HK-2 (cell line): ENCODE data around the gene RBM26.
"Not testable (repeated sequence)": the region's sequence is repeated elsewhere in the genome, so short reads cannot be mapped to it uniquely, and the experiment has no call there.

Experiments
- DNase-seq: peaks from one replicate; pipeline ENCODE4 v3.0.0-alpha.2; 2018; ENCODE audit not compliant: unreplicated experiment

The RBM26 gene

GRCh38 chr13:79387853-79388252 is 18.2 kb downstream of the RBM26 start:
- DNase-seq, result no peak

GRCh38 chr13:79386125-79386826 is 19.8 kb downstream of the RBM26 start:
- no peak for DNase-seq

- DNase-seq, result no peak
Observed at GRCh38 chr13:79385694-79386093, 20.4 kb downstream of the RBM26 start.

DNA sequence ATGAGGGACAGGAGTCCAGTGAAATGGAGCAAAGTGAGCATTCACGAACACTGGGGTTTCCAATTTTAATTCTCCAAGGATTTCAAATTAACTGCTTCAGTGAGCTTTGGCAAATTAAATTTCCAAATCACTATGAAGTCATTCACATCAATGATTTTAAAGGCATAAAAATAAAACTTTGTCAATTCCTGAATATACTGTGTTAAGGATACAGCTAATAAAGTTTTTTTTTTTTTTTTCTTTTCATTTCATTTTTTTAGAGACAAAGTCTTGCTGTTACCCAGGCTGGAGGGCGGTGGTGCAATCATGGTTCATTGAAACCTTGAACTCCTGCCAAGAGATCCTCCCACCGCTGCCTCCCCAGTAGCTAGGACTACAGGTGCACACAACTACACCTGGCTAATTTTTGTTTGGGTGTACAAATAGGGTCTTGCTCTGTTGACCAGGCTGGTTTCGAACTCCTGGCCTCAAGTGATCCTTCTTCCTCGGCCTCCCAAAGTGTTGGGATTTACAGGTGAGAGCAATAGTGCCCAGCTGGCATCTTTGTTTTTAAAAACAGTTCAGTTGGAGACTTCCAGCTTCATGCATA is 21.9 kb downstream of the RBM26 start:
- DNase-seq, result no peak

DNA sequence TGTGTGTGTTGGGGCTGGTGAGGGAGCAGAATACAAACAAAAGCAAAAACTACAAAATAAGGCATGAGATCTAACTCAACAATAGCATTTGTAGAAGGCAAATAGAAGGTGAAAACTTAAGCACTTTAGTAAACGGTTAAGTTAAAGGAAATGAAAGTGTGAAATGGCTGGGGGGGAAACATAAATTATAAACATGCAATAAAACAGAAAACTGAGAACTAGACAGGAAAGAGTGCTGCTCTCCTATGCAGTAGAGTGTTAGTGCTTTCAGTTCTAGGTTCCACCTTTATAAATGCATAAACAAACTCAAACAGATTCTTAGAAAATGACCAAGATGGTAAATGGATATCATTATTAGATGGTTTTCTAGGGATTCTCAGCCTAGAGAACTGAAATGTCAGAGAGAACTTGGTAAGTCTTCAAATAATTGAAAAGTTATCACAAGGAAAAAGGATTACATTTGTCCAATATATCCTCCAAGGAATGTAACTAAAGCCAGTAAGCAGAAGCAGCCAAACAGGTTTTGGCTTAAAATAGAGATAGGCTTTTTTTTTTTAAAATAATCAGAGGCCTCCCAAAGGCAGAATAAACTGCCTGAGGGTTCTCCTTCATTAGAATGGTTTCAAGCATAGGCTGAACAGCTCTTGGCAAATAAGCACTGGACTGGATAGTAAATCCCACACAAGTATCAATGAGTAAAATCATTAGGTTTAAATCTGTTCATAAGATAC is 23.3 kb downstream of the RBM26 start:
- no peak for DNase-seq

GRCh38 chr13:79380997-79381396 is 25.1 kb downstream of the RBM26 start:
- no peak for DNase-seq

DNA sequence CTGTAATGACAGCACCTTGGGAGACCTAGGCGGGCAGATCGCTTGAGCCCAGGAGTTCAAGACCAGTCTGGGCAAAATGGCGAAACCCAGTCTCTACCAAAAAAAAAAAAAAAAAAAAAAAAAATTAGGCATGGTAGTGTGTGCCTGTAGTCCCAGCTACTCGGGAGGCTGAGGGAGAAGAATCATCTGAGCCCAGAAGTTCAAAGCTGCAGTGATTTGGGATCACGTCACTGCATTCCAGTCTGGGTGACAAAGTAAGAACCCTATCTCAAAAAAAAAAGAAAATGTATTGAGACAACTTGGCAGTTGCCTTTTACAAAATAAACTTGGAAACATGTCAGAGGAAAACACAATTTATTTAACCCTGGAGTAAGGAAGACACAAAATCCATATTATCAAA is 26.8 kb downstream of the RBM26 start:
- no peak for DNase-seq

- no peak for DNase-seq
Observed at GRCh38 chr13:79376843-79377242, 29.2 kb downstream of the RBM26 start.

GRCh38 chr13:79374578-79374977 is 31.5 kb downstream of the RBM26 start:
- no peak for DNase-seq

DNA sequence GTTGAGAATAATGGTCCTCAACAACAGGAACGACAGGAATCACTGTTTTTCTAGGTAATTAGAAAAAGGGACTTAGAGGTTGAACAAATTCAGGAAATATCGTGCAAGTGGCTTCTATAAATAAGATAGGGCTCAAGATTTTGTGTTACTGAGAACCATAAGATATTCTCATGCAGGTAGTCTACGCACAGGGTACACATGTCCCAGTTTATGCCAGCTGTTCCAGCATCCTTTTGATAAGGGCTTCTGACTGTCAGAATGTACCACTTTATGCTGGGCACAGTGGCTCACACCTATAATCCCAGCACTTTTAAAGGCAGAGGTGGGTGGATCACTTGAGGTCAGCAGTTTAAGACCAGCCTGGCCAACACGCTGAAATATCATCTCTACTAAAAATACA is 32.1 kb downstream of the RBM26 start:
- no peak for DNase-seq

DNA sequence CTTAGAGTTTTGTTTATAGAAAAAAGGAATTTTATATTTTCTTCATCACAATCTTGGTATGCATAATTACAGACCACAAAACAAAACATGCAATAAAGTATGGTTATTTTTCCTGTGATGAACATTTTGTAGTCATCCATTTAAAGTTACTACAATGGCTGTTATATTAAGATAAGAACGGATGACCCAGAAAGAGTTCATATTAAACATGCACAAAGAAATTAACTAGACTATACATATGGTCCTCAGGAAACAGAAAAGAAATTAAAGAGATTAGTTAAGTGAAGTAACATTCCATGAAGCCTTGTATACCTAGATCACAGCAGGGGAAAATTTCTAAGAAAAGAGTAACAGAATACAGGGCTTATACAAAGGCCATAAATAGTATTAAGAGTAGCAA is 36.8 kb downstream of the RBM26 start:
- DNase-seq, result no peak

DNA sequence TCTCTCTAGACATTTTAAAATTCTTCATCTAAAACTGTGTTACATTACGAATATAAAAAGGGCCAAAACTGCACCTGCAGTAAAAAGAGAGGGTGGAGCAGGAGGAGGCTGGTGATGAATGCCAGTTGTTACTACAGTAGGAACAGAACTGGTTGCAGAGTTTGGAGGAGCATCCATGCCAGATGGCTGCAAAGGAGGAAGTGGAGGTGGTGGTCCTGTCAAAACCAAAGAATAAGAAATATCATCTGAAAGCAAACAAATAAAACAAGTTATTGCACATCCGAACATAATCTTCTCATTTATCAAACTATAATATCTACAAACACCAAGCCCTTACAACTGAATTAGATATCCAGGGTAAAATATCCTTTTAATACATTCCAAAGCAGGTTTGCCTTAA is 40.1 kb downstream of the RBM26 start:
- DNase-seq, result no peak

DNA sequence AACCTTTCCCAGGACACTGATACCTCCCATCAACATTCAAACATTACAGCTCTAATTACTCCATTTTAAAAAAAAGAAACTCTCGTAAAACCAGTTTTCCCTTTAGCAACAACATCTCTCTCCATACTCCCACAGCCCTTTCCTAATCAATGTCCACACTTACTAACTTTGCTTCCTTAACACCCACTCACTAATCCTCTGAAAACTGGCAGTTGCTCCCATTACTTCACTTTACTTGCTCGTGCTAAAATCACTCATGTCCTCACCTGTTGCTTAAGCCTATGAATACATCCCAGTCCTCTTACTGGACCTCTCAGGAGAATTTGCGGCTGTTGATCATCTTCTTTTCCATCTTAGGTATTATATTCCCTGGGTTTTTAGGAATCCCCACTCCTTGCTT is 44.8 kb downstream of the RBM26 start:
- DNase-seq, result no peak

GRCh38 chr13:79360095-79360494 is 46.0 kb downstream of the RBM26 start:
- no peak for DNase-seq

GRCh38 chr13:79359064-79359463 is 47.0 kb downstream of the RBM26 start:
- DNase-seq, result no peak

DNA sequence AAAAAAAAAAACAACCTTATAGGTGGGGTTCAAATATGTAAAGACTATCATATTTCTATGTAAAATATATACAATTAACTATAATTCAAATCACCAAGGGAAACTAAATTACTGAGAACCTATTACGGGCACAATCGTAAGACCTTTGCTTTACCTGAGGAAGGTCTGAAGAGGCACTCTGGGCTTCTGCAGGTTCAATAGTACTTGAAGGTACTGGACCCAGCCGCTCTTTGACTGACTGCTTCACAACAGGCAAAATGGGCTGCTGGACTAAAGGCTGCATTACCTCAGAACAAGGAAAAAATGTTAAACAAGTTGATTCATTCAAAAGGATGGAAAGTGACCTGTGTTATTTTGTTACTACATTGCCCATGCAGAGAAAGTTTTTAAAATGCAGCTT is 51.8 kb downstream of the RBM26 start:
- DNase-seq, result no peak

GRCh38 chr13:79353693-79354092 is 52.4 kb downstream of the RBM26 start:
- no peak for DNase-seq

- no peak for DNase-seq
Observed at GRCh38 chr13:79352107-79352506, 53.9 kb downstream of the RBM26 start.

DNA sequence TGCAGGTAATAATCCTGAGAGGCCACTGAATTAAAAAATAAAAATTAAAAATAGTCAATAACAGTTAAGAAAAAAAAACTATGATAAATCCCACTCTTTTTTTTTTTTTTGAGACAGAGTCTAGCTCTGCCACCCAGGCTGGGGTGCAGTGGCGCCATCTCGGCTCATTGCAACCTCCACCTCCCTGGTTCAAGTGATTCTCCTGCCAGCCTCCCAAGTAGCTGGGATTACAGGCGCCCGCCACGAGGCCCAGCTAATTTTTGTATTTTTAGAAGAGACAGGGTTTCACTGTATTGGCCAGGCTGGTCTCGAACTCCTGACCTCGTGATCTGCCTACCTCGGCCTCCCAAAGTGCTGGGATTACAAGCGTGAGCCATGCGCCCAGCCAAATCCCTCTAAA is 56.4 kb downstream of the RBM26 start:
- not testable (repeated sequence) for DNase-seq

GRCh38 chr13:79349011-79349410 is 57.0 kb downstream of the RBM26 start:
- DNase-seq, result no peak

DNA sequence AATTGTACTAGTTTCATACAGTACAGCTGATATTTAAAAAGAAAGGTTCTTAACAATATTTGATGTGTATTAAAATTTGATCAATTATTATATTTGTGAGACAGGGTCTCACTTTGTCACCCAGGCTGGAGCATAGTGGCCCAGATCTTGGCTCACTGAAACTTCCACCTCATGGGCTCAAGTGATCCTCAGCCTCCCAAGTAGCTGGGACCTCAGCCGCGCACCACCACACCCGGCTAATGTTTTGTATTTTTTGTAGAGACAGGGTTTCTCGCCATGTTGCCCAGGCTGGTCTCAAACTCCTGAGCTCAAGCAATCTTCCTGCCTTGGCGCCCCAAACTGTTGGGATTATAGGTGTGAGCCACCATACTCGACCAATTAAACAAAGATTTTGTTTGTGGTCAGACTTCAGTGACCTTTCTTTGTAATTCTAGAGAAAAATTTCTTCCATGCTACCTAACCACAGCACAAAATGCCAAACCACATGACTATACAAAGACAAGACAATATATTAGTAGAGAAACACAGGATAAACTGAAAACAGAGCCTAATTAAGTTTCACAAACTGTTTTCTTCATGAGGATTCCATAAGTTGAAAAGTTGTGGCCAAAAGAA is 59.6 kb downstream of the RBM26 start:
- no peak for DNase-seq

- DNase-seq, result no peak
Observed at GRCh38 chr13:79341202-79341601, 64.9 kb downstream of the RBM26 start.

DNA sequence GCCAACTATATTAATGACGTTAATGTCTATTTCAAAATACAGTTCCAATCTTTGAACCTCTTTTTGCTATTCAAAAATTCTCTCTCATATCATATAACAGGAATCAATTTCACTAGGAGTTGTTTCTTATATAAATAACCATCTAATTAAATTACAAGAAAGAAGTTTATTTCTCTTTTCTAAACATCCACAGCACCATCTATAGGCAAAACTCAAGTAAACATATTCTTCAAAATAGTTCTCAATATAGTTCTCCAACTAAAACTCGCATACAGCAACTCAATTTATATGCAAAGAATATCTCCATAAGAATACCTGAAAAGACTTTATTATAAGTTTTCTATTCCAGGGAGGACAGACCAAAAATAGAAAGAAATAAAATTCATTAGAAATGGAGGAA is 65.6 kb downstream of the RBM26 start:
- no peak for DNase-seq
